ENCODE results near the gene NMB.

The NMB gene

DNA sequence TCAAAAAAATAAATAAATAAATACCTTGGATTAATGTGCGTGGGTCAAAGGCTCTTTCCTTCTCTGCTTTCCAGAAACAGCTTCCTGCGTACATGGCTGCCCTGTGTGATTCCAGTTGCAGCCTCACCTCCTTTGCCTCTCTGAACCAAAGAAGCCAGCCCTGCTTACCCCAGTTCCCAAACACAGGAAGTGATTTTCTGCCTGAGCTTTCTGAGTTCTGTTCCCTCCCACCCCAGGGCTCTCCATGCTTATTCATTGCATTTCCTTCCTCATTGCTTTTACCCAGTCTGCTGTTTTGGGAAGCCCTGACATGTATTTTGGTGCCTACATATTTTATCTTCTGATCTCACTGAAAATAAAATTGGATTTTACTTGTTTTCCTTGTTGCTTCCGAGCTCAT is 41.8 kb downstream of the NMB start:
- no peak for DNase-seq (ENCODE audit: low read depth in 2 of 2)

DNA sequence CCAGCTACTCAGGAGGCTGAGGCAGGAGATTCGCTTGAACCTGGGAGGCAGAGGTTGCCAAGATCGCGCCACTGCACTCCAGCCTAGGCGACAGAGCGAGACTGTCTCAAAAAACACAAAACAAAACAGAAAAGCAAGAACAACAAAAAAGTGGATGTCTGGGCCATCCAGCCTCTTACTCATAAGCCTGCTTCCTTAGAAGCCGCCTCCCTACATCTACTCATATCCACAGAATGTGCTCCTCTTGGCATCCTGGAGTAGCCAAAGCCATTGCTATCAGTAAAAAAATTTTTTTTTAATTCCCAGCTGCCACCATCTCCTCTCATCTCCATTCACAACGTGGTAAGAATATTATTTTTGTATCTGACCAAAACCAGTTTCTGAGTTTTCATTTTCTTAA is 46.4 kb downstream of the NMB start:
- no peak for DNase-seq (ENCODE audit: low read depth in 2 of 2)

DNA sequence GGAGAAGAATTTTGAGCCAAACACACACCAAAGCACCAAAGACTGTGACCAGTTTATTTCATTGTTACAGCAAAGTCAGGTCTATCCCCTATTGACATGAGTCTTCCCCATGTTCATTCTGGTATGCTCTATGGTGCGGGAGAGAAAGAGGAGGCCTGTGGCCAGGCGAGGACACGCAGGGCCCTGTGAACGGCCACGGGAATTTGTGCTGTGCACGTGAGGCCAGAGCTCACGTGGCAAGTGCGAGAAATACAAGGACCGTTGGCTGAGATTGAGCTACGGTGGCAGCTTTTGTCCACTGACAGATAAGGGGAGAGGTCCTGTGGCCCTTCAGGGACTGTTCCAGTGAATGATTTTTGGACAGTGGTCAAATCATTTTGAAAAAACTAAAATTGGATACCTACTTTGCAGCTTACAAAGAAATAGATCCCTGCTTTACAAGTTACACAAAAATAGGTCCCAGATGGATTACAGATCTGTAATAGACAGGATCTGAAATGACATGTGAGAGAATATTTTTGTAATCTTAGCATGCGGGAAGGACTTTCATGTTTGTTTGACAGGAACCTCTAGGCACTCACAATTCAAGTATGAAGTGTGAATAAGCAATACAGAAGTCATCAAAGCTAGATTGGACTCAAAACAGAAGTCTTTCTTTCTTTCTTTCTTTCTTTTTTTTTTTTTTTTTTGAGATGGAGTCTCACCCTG is 48.0 kb downstream of the NMB start:
- no peak for DNase-seq (ENCODE audit: low read depth in 2 of 2)

DNA sequence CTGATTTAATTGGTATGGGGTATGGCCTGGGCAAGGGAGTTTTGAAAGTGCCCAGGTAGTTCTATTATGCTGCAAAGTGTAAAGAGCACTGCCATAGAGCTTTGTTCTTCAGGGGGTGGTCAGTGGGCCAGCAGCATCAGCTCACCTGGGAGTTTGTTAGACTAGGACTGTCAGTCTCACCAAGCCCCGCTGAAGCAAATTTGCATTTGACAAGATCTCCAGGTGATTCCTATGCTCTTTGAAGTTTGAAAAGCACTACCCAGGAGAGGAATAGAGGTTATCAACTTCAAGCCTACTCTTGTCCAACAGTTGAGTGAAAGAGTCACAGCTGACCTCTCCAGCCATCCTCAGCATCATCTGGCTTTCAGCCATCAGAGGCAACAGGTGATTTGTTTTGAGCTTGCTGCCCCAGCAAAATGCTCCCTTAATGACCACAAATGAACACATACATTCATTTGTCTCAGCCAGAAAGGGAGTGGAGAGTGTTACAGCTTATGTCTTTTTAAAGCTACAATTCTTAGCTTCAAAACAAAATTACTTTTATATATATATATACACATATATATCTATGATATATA is 49.2 kb downstream of the NMB start:
- no peak for DNase-seq (ENCODE audit: low read depth in 2 of 2)

DNA sequence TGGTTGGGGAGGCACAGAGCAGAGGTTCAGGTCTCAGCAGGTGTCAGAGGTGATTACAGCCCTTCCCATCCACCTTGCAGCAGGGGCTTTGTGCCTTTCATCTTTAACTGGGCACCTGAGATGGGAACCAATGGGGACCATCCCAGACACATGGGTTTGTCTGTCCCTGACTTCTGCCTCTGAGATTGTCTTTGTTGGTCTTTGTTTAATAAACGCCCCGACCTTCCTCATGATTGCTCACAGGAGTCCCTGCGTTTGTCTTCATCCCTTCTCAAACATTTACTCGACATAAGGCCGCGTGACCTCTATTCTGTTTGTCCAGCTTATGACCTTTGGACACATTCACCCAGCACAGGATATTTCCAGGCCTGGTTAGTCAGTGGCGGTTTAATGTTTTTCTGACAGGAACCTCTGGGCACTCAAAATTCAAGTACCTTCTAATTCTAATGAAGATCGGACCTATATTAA is 51.3 kb downstream of the NMB start:
- no peak for DNase-seq (ENCODE audit: low read depth in 2 of 2)

DNA sequence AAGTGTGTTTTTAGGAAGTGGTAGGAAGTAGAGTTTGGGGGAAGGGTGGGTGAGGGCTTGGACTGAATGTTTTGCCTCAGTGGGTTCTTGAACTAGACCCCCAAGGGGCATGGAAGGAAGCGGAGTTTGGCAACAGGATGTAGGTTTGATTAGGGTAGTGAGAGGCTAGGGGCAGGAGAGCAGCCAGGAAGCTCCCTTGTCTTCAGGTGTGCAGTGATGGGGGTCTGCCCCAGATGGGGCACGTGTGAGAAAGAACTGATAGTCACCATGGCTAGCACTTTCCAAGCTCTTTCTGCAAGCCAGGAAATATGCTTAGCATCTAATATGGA is 52.5 kb downstream of the NMB start:
- no peak for DNase-seq (ENCODE audit: low read depth in 2 of 2)
